ENCODE data around the gene ZC3H7A.

DNA sequence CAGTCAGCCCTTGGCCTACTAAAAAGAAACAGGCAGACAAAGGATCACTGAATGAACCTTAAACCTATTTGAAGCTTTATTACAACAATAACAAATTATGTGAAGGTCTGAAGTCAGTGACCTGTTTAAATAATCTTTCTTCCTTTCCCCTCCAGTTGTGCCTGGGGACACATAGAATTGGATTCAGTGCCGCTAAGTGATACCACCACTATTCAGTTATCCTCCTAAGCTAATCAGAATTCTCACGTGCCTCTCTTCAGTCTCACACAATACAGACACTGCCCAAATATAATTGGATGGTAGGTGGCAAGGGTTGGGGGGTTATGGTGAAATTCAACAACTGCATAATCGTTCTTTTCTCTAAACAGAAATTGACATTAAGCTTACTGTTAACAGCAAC is 65.8 kb downstream of the ZC3H7A start:
- TF ChIP-seq RFX5 (IDR thresholded peaks at IDR 0.05; ENCODE audit: low read depth, low read length) (no peak), ZBTB1 (CRISPR knock-in tag; IDR thresholded peaks at IDR 0.05; ENCODE audit: borderline replicate concordance) (no peak), MBD4 (IDR thresholded peaks at IDR 0.05; ENCODE audit: borderline replicate concordance, low read length) (no peak)
- TF ChIP-seq, protein P1, sequence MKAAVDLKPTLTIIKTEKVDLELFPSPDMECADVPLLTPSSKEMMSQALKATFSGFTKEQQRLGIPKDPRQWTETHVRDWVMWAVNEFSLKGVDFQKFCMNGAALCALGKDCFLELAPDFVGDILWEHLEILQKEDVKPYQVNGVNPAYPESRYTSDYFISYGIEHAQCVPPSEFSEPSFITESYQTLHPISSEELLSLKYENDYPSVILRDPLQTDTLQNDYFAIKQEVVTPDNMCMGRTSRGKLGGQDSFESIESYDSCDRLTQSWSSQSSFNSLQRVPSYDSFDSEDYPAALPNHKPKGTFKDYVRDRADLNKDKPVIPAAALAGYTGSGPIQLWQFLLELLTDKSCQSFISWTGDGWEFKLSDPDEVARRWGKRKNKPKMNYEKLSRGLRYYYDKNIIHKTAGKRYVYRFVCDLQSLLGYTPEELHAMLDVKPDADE (CRISPR knock-in tag; IDR thresholded peaks at IDR 0.05), result no peak

Measured in HepG2 (cell line).